ENCODE data around the gene GGACT.

GGACT gene

GRCh38 chr13:100552755-100553154 is 35.8 kb downstream of the GGACT start:
- no peak for DNase-seq (ENCODE audit: low read depth in 2 of 2, low spot score in 1 of 2)

DNA sequence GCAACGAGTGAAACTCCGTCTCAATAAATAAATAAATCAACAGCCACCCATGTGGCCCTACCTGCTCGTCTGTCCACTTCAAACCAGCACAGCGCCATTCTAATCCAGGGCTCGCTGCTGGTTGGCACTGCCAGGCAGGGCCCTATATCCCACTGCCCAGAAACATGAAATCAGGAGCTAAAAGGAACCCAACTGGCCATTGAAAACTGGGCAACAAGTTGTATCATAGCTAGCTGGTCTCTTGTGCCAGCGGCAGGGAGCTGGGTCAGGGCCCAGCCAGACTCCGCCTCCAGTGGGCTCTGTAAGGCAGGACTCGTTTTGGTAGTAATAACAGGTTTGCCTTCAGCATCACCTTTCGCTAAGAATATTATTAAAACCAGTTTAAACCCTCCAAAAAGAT is 39.3 kb downstream of the GGACT start:
- DNase-seq (ENCODE audit: low read depth in 2 of 2, low spot score in 1 of 2), result no peak

GRCh38 chr13:100547791-100548201 is 40.8 kb downstream of the GGACT start:
- no peak for DNase-seq (ENCODE audit: low read depth in 2 of 2, low spot score in 1 of 2)

DNA sequence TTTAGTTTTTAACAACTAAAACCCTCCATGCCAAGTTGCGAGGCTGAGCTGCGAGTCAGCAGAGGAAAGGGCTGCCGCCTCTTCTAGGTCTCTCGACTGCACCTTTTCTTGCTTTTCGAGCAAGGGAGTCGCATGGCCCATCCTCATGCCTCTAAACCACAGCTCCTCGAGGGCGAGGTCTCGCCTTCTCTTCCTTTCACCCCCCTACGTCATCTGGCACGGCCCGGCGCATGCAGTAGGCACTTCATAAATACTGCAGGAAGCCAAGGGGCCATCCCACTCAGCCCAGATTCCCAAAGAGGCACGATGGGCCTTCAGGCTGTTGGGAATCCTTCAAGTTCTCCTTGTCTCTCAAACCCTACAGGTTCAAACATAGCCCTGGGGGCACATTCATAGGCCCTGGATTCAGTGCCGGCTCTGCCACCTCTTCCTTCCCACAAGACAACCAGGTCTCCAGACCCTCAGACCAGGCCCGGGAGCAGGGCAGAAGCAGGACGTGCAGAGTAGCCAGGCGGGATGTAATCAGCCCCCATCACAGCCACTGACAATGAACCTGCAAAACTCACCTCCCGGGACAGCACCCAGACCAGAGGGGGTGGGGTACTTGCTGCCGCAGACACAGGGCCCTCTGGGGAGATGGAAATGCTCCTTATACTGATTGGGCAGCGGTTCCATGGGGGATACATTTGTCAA is 41.7 kb downstream of the GGACT start:
- DNase-seq (ENCODE audit: low read depth in 2 of 2, low spot score in 1 of 2), result no peak

DNA sequence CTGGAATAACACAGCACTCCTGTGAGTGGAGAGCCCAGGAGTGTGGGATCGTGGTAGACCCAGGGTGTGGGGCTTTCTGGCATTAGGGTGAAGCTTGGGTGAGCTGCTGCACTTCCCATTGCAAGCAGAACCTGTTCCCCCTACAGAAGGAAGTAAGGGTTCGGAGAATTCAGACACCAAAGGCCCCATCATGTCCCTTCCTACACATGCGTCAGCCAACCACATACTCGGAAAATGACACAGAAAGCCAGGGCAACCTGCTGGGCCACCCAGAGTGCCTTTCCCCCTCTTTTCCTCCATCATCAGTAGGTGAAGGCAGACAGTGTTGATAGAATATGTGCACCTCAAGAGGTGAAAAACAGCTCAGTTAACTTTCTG is 42.9 kb downstream of the GGACT start:
- DNase-seq (ENCODE audit: low read depth in 2 of 2, low spot score in 1 of 2), result no peak

DNA sequence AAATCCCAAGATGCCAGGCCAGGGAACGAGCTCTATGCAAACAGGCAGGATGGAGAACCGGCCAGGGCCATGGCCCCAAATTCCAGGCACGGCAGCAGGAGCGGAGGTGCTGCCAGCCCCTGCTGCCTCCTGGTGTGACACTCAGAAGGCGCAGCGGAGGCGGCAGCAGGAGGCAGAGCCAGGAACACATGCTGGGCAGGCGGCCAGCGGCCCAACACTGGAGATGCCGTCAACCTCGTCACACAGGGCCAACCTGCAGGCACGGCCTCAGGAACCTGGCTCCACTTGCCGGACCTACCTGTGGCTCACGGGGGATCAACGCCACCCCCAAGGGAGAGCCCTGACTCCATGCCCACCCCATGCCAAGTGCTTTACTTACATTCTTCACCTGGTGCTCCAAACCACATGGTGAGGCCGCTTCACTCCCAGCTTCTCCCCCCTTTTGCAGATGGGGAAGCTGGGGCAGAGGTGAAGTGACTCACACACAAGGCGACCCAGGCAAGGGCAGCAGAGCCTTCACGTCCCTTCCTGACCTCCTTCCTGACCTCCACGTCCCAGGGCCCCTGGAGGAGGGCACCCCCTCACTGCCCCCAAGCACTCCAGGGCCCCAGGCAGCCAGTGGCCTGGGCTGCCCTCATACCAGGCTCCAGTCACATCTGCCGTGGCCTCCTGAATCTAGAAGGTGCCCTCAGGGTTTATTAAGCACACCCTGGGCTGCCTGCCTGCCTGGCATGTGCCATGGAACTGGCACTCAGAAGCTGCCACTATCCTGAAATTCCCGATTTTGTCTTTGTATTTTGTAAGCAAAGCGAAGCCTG is 43.5 kb downstream of the GGACT start:
- no peak for DNase-seq (ENCODE audit: low read depth in 2 of 2, low spot score in 1 of 2)

DNA sequence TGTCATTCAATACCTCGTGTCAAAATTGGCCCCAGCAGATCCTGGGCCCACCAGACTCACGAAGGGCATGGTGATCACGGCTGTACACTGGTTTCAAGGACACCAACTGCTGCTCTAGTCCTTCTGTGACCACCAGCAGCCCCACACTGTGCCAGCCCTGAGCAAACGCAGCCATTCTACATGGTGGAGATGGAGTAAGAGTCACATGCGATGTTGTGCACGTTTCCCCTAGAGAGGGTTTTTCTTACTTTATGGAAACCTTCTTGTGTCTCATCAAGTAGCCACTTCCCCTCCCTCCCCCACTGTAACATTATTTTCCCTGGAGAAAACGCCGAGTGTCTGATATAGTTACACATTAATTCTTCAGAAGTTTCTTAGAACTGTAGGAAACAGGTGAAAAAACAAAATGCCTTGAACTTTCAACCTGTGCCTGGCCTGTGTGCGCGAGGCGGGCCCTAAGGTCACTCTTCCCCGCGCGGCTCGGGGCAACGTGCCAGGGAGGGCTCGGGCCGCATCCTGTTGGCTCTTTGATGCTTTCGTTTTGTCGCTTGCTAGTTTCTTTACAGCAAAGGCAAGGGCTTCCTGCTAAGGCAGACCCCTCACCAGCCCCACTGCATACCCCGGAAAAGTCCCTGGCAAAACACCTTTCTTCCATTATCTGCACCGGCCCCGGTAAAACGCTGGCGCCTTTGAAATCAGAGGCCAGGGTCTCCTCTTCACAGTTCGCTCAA is 44.6 kb downstream of the GGACT start:
- no peak for DNase-seq (ENCODE audit: low read depth in 2 of 2, low spot score in 1 of 2)

- no peak for DNase-seq (ENCODE audit: low read depth in 2 of 2, low spot score in 1 of 2)
These were observed 45.8 kb downstream of the GGACT start for GRCh38 chr13:100542826-100543156.

- no peak for DNase-seq (ENCODE audit: low read depth in 2 of 2, low spot score in 1 of 2)
These were observed 46.4 kb downstream of the GGACT start for GRCh38 chr13:100541897-100542825.

DNA sequence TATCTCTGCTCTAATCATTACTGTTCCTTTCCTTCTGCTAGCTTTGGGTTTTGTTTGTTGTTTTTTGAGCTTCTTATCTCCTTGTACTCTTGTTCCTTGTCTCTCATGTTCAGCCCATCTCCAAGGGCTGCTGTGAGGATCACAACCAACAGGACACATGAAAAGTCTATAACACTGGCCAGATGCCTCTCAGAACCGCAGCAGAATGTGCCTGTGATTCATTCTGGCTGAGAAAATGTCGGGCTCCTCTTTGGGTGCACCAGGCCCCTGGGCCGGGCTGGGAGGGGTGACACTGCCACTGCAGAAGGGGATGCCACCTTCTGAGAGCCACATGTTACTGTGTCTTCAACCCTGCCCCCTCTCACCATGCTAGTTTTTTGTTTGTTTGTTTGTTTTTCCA is 48.0 kb downstream of the GGACT start:
- DNase-seq (ENCODE audit: low read depth in 2 of 2, low spot score in 1 of 2), result no peak

GRCh38 chr13:100537951-100538462 is 50.6 kb downstream of the GGACT start:
- DNase-seq (ENCODE audit: low read depth in 2 of 2, low spot score in 1 of 2), result no peak

GRCh38 chr13:100537486-100537885 is 51.1 kb downstream of the GGACT start:
- no peak for DNase-seq (ENCODE audit: low read depth in 2 of 2, low spot score in 1 of 2)

DNA sequence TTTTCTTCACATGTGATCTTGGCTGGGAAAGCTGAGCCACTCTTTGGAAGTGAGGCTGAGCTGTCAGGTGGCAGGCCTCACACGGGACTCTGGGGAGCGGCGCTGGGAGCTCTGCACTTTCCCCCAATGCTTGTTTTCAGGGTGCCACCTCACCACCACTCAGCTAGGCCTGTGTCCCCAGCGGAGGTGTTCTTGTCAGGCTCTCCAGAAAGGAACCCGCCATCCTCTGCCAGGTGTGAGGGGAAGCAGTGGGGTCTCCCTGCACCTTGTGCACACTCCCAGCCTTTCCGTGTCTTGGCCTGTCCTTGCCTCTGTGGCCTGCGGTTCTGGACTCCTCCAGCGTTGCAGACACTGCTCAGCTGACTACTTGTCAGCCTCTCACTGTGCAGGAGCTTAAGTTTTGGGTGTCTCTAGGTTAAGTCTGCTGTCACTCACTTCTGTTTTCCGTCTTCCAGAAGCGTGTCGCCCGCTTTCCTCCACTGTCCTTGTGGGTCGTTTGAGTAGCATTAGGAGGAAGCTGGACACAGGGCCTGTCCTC is 51.9 kb downstream of the GGACT start:
- DNase-seq (ENCODE audit: low read depth in 2 of 2, low spot score in 1 of 2), result no peak

GRCh38 chr13:100535426-100536135 is 53.0 kb downstream of the GGACT start:
- no peak for DNase-seq (ENCODE audit: low read depth in 2 of 2, low spot score in 1 of 2)

DNA sequence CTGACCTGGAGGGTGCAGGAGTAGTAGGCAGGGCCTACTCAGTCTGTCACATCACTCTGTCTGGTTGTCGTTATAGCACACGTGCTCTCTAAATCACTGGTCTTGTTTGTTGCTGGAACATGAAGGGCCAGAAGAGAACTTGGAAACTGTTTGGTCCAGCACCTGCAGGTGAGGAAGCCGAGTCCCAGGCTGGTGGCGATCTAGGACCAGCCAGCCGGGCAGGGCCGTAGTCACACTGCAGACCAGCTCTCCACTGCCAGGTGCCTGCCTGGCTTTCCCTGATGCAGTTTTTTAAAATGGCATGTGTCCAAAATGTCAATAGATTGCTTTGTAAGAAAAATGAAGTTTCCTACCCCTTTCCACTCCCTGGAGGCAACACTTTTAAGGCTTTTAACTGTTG is 53.7 kb downstream of the GGACT start:
- no peak for DNase-seq (ENCODE audit: low read depth in 2 of 2, low spot score in 1 of 2)

DNA sequence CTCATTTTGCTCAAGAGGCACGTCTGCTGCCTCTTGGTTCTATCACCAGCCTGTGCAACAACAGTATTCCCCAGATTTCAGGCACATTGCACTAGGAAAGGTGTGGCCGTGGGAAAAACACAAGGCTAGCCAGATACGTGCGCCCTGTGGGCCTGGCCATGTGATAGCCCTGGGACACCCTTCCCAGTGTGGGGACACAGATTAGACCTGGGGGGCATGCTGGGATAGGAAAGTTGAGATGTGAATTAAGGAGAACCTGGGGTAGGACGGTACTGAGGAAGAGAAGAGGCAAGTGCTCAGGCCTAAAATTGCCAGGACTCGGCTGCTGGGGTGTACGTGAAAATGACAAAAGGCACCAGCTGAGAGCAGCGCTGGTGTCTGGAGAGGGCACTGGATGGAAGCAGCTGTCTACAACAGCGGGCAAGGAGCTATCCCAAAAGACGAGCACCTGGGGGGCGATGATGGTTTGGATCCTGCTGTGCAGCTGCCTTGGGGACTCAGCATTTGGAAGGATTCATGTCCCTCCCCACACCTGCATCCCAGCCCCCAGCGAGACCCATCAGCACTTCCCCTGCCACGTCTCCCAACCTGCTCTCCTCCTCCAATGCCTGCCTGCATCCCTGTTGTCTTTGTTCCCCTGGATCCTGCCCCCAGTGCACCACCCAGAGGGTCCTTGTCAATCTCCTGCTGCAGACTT is 54.3 kb downstream of the GGACT start:
- DNase-seq (ENCODE audit: low read depth in 2 of 2, low spot score in 1 of 2), result no peak

DNA sequence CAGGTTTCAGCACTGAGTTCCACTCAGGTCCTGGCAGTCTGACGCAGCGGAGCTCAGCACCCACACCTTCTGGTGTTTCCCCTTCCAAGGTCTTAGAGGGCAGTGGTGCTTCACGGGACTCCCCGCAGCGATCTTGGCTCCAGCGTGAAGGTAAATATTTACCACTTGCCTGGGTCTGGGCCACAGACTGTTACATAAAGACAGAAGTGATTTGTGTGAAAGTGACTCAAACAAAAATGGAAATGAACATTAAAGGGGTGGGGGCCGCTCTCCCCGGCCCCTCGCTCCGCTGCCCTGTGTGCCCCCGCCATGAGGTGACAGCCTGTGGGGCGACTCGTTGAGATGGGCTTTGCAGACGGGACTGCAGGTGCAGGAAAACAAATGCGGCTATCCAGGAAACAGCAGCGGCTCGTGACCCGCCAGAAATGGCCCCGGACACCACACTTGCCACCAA is 55.0 kb downstream of the GGACT start:
- DNase-seq (ENCODE audit: low read depth in 2 of 2, low spot score in 1 of 2), result no peak

GRCh38 chr13:100532836-100533435 is 55.7 kb downstream of the GGACT start:
- DNase-seq (ENCODE audit: low read depth in 2 of 2, low spot score in 1 of 2), result no peak

Measured in stimulated activated CD8-positive, alpha-beta memory T cell treated with anti-CD3 and anti-CD28 coated beads, Interleukin-4, amount 100 ng/mL, for 1 hour (primary cell).